Dermis blood vessel endothelial cell (primary cell): ENCODE results near the gene RTL1. TPM values are rescaled to one million over a fixed set of nuclear protein-coding genes. Genes with fewer than 3 reads are reported as not detected.

Experiments used
- DNase-seq: peaks from one replicate; pipeline ENCODE4 v3.0.0; 2010
- total RNA-seq: library from RNA; depleted of rRNA; stranded (reverse); fragments of >200 nt; gene quantifications from 2 replicates; pipeline ENCODE4 v1.2.3, GENCODE V29; 2014

Gene RTL1
- total RNA-seq, 1 donor from 2014 or later = not detected

GRCh38 chr14:100881211-100882025, 22.1 kb downstream of the RTL1 start:
- no peak for DNase-seq

GRCh38 chr14:100880271-100881101, 23.0 kb downstream of the RTL1 start:
- DNase-seq = no peak

- no peak for DNase-seq
Measured at GRCh38 chr14:100879782-100880181, 23.7 kb downstream of the RTL1 start.

- DNase-seq = no peak
Measured at GRCh38 chr14:100879194-100879593, 24.3 kb downstream of the RTL1 start.

GRCh38 chr14:100878271-100879146, 25.0 kb downstream of the RTL1 start:
- no peak for DNase-seq

- no peak for DNase-seq
Measured at GRCh38 chr14:100875861-100876590, 27.5 kb downstream of the RTL1 start.

GRCh38 chr14:100875126-100875525, 28.4 kb downstream of the RTL1 start:
- no peak for DNase-seq

- DNase-seq = no peak
Measured at GRCh38 chr14:100874411-100875091, 29.0 kb downstream of the RTL1 start.

- no peak for DNase-seq
Measured at GRCh38 chr14:100874051-100874410, 29.5 kb downstream of the RTL1 start.

- no peak for DNase-seq
Measured at GRCh38 chr14:100873096-100873482, 30.4 kb downstream of the RTL1 start.

- DNase-seq = no peak
Measured at GRCh38 chr14:100872259-100873095, 31.0 kb downstream of the RTL1 start.

GRCh38 chr14:100871234-100872186, 32.0 kb downstream of the RTL1 start:
- peak; percentile 42 for DNase-seq

- no peak for DNase-seq
Measured at GRCh38 chr14:100868621-100869370, 34.7 kb downstream of the RTL1 start.

GRCh38 chr14:100867631-100868315, 35.7 kb downstream of the RTL1 start:
- no peak for DNase-seq

- no peak for DNase-seq
Measured at GRCh38 chr14:100866666-100867630, 36.6 kb downstream of the RTL1 start.

- DNase-seq = no peak
Measured at GRCh38 chr14:100865682-100866591, 37.6 kb downstream of the RTL1 start.
